HG03558 (cell line): ENCODE measurements around the gene RACGAP1.

Experiments
- ATAC-seq: cut with Tn5 transposase; IDR thresholded peaks from one replicate; pipeline ENCODE4 v1.9.1; 2021; ENCODE audit warnings: moderate number of reproducible peaks; ENCODE audit not compliant: unreplicated experiment; ENCODE audit errors: extremely low read depth

RACGAP1 gene

DNA sequence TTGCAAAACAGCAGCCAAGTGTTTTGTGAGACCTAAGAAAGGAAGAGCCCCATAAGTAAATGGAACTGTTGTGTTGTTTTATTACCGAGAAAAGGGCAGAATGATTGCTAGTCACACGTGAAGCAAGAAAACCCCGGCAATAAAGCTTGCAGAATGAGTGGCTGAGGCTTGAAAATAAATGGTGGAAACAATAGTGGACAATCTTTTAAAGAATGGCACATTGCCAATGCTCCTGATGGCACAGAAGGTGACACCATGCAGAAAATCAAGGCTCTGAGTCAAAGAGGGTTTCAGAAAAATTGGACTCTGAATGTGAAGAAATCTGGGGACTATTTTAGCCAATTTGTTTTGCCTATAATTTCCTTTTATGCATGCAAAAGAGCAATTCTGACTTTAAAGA is 78.8 kb downstream of the RACGAP1 start:
- ATAC-seq: no peak

DNA sequence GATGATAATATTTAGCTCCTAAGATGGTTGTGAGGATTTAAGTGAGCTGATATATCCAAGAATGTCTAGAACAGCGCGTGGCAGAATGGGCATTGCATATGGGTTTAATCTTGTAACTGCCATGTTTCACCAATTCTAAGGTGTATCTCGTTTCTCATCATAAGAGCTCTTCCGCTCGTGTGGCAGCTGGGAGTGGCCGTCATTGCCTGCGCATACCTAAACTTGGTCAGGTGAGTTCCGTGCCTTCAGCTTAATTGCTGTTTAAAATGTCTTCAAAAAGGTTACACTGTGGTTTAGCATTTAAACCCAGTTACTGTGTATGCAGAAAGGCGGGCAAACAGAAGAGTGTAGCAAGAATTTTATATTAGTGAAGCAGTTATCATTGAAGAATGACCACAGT is 79.2 kb downstream of the RACGAP1 start:
- ATAC-seq: no peak

DNA sequence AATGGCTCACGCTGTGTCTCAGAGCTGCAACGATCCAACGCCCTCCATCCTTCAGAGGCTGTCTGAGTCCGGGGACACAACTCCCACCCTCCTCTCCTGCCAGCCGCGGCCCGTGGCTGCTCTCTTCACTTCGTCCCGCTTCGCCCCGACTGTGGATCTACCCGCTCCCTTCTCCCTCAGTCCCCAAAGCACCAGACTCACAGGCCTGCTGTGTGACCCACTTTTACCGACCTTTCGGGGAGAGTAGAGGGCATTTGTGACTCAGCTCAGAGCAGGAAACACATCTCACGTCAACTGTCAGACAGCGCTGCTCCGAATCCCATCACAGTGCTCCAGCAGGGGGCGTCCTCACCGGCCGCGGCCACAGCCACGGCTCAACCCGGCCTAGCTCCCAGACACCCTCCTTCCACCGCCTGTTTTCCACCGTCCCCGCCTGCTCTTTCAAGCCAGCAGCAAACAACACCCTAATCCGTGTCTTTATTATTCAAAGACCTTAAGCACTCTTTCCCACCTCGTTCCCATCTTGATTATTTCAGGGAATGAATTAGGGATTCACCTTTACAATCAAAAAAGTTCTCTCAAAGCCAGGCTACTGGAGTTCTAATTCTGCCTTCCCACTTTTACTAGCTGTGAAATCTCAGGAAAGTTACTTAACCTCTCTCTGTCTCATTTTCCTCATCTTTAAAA is 79.8 kb downstream of the RACGAP1 start:
- ATAC-seq: no peak

DNA sequence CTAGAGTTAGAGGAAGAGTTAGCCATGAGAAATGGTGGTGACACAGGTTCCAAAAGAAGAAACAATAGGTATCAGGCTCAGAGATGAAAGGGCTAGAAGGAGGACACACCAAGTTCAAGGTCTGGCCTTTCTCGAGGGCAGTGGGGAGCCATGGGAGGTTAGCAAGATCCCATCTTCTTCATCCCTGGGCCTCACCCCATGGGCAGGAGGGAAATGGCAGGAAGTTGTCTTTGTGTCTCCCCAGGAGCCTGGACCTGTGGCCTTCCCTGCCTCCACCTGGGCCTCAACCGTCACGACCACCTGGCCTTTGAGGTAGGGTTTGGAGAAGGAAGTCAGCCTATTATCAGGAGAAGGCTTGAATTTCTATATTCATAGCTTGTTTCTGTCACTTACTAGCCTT is 80.6 kb downstream of the RACGAP1 start:
- ATAC-seq: no peak

DNA sequence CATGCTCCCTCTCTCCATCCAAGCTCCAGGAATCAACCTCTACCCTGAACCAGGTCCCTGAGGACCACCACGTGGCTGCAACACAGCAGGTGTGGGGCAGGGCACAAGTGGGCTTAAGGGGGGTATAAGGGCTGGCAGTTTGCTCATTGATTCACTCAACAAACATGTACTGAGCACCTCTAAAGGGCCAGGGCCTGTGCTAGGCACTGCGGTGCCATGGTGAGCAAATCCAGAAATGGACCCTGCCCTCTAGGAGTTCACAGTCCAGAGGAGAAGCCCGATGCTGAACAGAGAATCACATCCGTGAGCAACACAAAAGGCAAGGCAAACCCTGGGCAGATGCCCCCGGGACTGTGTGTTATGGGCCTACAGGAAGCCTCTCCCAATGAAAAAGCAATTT is 81.2 kb downstream of the RACGAP1 start:
- no peak for ATAC-seq

DNA sequence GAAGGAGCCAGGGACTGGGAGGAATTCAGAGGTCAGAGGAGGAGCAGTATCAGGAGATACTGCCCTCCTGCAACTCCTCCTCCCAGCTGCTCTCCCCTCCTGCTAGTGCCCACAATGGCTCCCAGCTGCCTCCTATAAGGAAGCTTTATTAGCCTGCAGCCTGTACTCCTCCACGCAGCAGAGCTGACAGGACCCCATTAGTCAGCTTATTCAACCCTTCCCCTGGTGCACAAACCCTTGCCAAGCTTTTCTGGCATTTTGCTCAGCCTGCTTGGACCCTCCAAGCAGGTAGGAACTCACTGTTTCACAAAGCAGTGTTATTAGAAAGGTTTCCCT is 81.7 kb downstream of the RACGAP1 start:
- ATAC-seq: no peak

DNA sequence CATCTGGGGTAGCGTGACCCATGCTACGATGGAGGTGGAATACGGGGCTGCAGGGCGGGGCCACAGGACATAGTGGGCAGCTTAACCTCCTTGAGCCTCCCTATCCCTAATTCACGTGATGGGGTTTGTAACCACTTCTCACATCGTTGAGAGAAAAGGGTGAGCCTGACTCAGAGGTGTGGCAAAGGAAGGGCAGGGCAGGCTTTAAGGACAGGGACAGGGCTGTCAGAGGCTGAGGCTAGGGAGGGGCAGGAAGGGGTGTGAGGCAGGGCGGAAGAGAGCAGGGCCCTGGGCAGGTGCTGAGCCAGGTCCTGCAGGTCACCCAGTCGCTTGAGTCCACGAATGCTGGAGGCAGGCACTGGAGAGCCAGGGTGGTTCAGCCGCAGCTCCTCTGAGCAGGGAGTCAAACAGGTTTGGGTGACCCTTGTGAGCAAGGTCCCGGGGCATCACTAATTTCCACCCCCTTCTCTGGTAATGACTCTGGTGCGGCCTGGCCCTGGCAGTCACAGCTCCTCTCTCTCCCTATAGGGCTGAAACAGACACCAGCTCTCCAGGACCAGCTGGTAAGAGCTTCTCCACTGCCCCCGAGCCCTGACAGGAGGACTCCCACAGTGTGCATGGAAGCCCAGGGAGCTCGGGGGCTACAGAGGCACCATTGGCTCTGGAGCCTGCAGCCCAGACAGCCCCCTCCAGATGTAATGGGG is 82.2 kb downstream of the RACGAP1 start:
- no peak for ATAC-seq

DNA sequence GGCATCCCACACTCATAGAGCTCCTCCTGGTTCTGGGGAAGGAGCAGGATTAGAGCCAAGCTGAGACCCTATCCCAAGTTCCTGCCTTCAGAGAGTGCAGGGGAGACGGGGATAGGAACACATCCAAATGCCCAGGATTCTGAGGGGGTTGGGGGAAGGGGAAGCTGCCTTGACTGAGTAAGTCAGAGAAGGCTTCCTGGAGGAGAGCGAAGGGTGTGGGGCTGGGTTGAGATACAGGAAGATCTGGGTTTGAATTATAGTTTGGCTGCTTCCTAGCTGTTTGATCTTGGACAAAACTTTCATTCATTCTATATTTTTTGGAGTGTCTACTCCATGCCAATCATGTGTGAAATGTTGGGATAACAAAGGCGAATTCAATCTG is 82.8 kb downstream of the RACGAP1 start:
- ATAC-seq: no peak

DNA sequence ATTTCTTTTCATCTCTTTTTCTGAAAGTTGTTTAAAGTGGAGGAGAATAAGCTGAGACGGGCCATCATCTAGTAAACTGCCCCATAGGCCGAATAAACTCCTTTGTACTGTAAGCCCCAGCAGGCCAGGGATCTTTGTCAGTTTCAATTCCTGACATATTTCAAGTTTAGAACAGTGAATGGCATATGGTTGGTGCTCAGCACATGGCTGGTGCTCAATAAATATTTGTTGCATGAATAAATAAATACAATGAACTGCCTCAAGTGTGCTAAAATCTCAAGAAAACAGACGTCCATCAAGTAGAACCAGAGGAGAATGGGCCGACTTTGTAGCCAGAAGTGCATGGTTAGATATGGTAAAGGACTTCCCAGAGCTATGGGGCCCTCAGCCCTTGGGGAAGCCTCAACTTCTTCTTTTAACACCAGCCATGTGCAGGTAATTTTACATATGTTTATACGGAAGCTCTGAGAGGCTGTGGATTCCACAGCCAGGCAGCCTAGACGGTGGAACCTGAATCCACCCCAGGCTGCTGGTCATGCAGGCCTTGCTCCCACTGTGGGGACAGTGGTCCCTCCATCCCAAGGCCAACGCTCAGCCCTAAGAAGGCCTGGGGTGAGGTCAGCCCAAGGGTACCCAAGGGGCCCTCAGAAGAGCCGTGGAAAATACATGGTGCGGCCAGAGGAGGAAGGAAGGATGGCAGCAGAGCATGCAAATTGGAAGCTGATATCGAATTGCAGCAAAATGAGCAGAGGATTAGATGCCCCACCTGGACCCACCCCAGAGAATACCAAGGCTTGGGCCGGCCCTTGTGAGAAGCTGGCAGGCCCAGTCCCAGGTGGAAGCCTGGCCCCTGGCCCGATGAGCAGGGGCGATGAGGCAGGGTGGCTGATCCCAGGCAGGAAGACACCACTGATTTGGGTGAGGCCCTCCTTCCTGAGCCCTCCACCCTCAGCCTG is 83.5 kb downstream of the RACGAP1 start:
- ATAC-seq: no peak

DNA sequence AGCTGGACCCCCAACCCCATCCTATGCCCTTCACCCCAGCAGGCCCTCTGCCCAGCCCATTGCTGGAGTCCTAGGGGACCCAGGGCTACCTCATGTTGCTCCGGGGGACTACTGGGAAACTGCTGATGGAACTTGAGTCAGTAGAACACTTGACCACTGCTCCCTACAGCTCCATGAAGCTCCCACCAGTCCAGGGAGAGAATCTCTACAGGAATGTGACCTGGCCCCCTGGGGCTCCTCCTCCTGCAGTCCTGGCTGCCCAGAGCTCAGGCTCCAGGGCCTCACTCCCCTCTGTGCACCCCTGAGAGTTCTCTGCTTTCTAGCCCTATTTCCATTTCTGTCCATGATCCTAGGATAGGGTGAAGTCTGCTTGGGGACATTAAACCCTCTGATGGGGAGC is 85.6 kb downstream of the RACGAP1 start:
- no peak for ATAC-seq

DNA sequence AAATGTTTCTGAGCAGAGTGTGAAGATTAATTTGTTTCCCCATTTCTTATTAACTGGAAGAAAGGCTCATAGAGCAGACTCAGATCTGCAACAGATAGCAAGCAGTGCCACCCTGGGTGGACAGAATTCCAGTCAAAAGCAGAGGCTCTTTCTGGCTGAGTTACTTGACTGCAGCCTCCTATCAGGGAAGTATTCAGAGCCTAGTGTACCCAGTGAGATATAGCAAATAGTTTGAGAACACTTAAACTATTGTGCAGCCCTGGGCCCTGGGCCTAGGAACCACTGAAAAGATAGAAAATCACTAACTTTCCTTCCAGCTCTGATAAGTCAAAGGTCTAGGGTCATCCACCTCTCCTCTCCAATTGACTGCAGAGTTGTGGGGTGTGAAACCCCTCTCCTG is 86.0 kb downstream of the RACGAP1 start:
- no peak for ATAC-seq
